IPS-18c (cell line): Measurements from ENCODE around the gene TIRAP.

Experiments
- H3K4me3 ChIP-seq: 2 replicates; pipeline ENCODE4 v1.7.0; 2013; ENCODE audit warnings: low read depth, mild to moderate bottlenecking, low read length, moderate library complexity; ENCODE audit not compliant: insufficient read depth
- H3K9me3 ChIP-seq: one replicate; pipeline ENCODE4 v1.6.1; 2013; ENCODE audit warnings: mild to moderate bottlenecking, low read length, moderate library complexity; ENCODE audit not compliant: control insufficient read depth, insufficient read depth

TIRAP gene

GRCh38 chr11:126311401-126312291 lies 28.8 kb downstream of the TIRAP start:
- Histone ChIP-seq H3K9me3 (no peaks in the 10 kb centered on the region), H3K4me3 (no peak overlapping the region)

GRCh38 chr11:126312961-126313360 lies 30.1 kb downstream of the TIRAP start:
- H3K9me3 ChIP-seq: no peaks in the 10 kb centered on the region
- H3K4me3 ChIP-seq: no peak overlapping the region

- Histone ChIP-seq H3K4me3 (no peak overlapping the region), H3K9me3 (no peaks in the 10 kb centered on the region)
These were observed 30.9 kb downstream of the TIRAP start for GRCh38 chr11:126313826-126314225.

GRCh38 chr11:126317432-126317755 lies 34.5 kb downstream of the TIRAP start:
- no peak overlapping the region for H3K4me3 ChIP-seq
- H3K9me3 ChIP-seq: no peaks in the 10 kb centered on the region

- no peaks in the 10 kb centered on the region for H3K9me3 ChIP-seq
- no peak overlapping the region for H3K4me3 ChIP-seq
These were observed 35.1 kb downstream of the TIRAP start for GRCh38 chr11:126317756-126318573.

- Histone ChIP-seq H3K4me3 (no peak overlapping the region), H3K9me3 (no peaks in the 10 kb centered on the region)
These were observed 35.9 kb downstream of the TIRAP start for GRCh38 chr11:126318574-126319373.

GRCh38 chr11:126319374-126319740 lies 36.5 kb downstream of the TIRAP start:
- Histone ChIP-seq H3K4me3 (no peak overlapping the region), H3K9me3 (no peaks in the 10 kb centered on the region)

- Histone ChIP-seq H3K9me3 (no peaks in the 10 kb centered on the region), H3K4me3 (no peak overlapping the region)
These were observed 40.1 kb downstream of the TIRAP start for GRCh38 chr11:126322996-126323395.

- Histone ChIP-seq H3K9me3 (no peaks in the 10 kb centered on the region), H3K4me3 (no peak overlapping the region)
These were observed 44.5 kb downstream of the TIRAP start for GRCh38 chr11:126327281-126328000.

- no peaks in the 10 kb centered on the region for H3K9me3 ChIP-seq
- H3K4me3 ChIP-seq: no peak overlapping the region
These were observed 45.1 kb downstream of the TIRAP start for GRCh38 chr11:126328001-126328390.

GRCh38 chr11:126328444-126328843 lies 45.6 kb downstream of the TIRAP start:
- H3K9me3 ChIP-seq: no peaks in the 10 kb centered on the region
- H3K4me3 ChIP-seq: no peak overlapping the region

GRCh38 chr11:126328938-126329643 lies 46.2 kb downstream of the TIRAP start:
- no peaks in the 10 kb centered on the region for H3K9me3 ChIP-seq
- no peak overlapping the region for H3K4me3 ChIP-seq

GRCh38 chr11:126329644-126330211 lies 46.8 kb downstream of the TIRAP start:
- H3K4me3 ChIP-seq: no peak overlapping the region
- no peaks in the 10 kb centered on the region for H3K9me3 ChIP-seq

- Histone ChIP-seq H3K9me3 (no peaks in the 10 kb centered on the region), H3K4me3 (no peak overlapping the region)
These were observed 48.4 kb downstream of the TIRAP start for GRCh38 chr11:126331286-126331685.

GRCh38 chr11:126332221-126332711 lies 49.4 kb downstream of the TIRAP start:
- Histone ChIP-seq H3K4me3 (no peak overlapping the region), H3K9me3 (no peaks in the 10 kb centered on the region)

- H3K9me3 ChIP-seq: no peaks in the 10 kb centered on the region
These were observed 50.2 kb downstream of the TIRAP start for GRCh38 chr11:126333142-126333541.

More at GRCh38 chr11:126333142-126333541, 50.2 kb downstream of the TIRAP start:
- H3K4me3 ChIP-seq: no peak overlapping the region
